HT1080 (cell line): ENCODE data around the gene PHTF2. TPM values are rescaled to one million over a fixed set of nuclear protein-coding genes. Genes with fewer than 3 reads are reported as not detected.
A peak's percentile ranks its signal among the peaks of the same experiment; 100 is the strongest.
"Not testable (repeated sequence)": the region's sequence is repeated elsewhere in the genome, so short reads cannot be mapped to it uniquely, and the experiment has no call there.

Source experiments
- DNase-seq: peaks from one replicate; pipeline ENCODE4 v3.0.0-alpha.2; 2015; ENCODE audit warnings: low read depth
- small RNA-seq: library from RNA; depleted of rRNA; stranded (forward); fragments of <200 nt; gene quantifications from one replicate; pipeline ENCODE3, GENCODE V24; 2014
- total RNA-seq: library from RNA; depleted of rRNA; stranded (reverse); fragments of >200 nt; shearing (Covaris generic); gene quantifications from 2 replicates; pipeline ENCODE4 v1.2.3, GENCODE V29; 2014; rRNA removed

PHTF2 gene
- total RNA-seq, 1 experiment from 2014 or later: 18.0 TPM

- no peak for DNase-seq
These were observed 185.4 kb downstream of the PHTF2 start for GRCh38 chr7:77983973-77984372.

- DNase-seq: no peak
These were observed 186.8 kb downstream of the PHTF2 start for GRCh38 chr7:77985232-77985973.

- no peak for DNase-seq
These were observed 187.4 kb downstream of the PHTF2 start for GRCh38 chr7:77985974-77986339.

GRCh38 chr7:77989981-77990566 lies 191.5 kb downstream of the PHTF2 start:
- peak; percentile 35 for DNase-seq

- DNase-seq: no peak
These were observed 193.1 kb downstream of the PHTF2 start for GRCh38 chr7:77991656-77992055.

GRCh38 chr7:77993838-77994237 lies 195.3 kb downstream of the PHTF2 start:
- no peak for DNase-seq

- DNase-seq: peak; percentile 26
These were observed 197.1 kb downstream of the PHTF2 start for GRCh38 chr7:77995717-77996116.

- not testable (repeated sequence) for DNase-seq
These were observed 200.6 kb downstream of the PHTF2 start for GRCh38 chr7:77999168-77999567.

- DNase-seq: no peak
These were observed 203.4 kb downstream of the PHTF2 start for GRCh38 chr7:78002021-78002420.

- no peak for DNase-seq
These were observed 204.1 kb downstream of the PHTF2 start for GRCh38 chr7:78002715-78003114.

- DNase-seq: no peak
These were observed 207.6 kb downstream of the PHTF2 start for GRCh38 chr7:78006063-78006755.

Small RNA genes within 50 kb of the gene (small RNA-seq; reads per million reads assigned to genes)
- gene RF00019: not detected

Other genes with a start within 250 kb of the PHTF2 start
- gene RSBN1L, start 102.3 kb upstream of the PHTF2 start, total RNA-seq: 16.5 and 17.8 TPM in 2 replicates
- 13.2 and 16.2 TPM in 2 replicates for gene TMEM60, start 339 bp upstream of the PHTF2 start, total RNA-seq